GM18499 (cell line): ENCODE results near the gene SOX5.
"Not testable (repeated sequence)": the region's sequence is repeated elsewhere in the genome, so short reads cannot be mapped to it uniquely, and the experiment has no call there.

Source experiments
- ATAC-seq: cut with Tn5 transposase; IDR thresholded peaks from one replicate; pipeline ENCODE4 v1.9.1; 2021; ENCODE audit warnings: moderate number of reproducible peaks; ENCODE audit not compliant: insufficient read depth, unreplicated experiment

SOX5 gene

GRCh38 chr12:23911574-23911973 is 37.9 kb downstream of the SOX5 start:
- ATAC-seq: no peak

DNA sequence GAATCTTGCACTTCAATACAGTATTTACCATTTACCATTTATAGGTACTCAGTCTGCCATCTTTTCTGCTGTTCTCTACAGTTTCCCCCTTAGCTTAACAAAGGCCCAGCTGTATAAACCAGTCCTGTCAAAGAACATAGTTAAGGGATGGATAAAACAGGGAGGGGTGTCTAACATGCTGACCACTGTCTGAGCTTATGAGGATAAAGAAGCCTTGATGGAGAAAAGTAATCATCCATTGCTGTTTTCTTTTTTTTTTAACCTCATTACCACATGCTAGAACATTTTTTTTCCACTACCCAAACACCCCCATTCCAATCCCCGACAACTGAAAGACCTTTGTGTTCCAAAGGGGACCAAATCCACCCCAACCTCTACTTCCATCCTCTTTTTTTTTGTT is 39.9 kb downstream of the SOX5 start:
- no peak for ATAC-seq

DNA sequence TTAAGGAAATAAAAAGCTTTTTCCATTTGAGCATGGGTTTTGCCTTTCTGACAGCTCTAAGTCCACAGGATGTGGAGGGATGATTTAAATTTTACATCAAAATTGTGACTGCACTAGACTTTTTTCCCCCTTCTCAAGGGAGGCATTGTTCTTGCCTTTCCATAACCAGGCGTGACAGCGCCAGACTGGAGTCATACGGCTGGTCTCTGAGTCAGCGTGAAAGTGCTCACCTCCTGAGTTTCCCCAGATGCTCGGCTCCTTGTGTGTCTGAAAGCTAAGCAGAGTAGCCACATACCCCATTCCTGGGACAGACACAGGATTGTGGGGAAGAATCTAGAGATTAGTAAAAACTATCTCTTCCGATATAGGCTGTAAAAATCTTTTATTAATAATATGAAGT is 43.1 kb downstream of the SOX5 start:
- ATAC-seq: no peak

DNA sequence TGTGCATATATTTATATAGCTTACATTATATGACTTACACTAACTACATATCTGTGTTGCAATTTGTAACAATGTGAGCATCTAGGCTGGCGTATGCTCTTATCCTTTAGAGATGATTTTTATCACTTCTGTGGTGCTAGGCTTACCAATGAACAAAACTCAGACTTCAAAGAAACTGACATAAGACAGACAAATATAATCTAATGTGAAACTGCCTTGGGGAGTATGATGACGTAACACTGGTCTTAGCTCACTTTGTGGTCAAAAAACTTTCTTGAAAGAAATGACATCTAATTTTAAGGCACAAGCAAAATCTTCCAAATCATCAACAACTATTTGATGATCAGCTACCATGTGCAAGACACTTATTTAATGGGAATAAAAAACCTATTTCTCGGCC is 50.0 kb downstream of the SOX5 start:
- no peak for ATAC-seq

DNA sequence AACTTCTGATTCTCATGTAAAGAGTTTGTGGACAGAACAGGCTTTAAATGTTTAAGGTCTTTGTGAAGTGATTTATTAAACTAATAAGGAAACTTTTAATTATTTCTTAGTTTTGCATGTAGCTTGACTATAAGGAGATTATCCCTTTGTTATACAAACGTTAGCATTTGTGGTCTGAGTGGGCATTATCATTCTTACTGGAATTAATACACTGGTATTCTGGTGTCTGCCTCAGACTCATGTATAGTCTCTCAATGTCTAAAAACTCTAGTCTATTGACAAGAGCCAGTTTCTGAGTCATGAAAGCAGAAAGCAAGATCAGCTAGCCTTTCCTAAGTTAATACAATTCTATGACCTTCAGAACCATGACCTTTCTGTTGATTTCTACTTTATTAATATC is 51.3 kb downstream of the SOX5 start:
- ATAC-seq: no peak

DNA sequence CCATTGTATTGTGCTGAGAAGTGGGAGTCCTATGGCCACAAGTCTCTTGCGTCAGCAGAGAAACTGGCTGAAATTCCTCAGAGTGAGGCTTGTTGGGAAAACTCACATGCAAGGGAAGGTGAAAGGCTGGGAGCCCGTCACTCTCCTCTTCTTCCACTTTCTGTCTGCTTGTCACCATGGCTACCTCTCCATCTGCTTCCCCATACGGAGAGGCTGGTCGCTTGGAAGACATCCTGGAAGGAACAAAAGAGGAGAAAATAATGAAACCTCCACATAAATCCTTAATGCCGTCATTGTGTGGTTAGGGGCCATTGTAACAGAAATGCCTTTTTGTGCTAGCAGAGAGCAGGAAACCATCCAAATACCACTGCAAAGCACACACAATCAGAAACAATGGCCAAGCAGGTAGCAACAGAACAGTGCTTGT is 53.7 kb downstream of the SOX5 start:
- ATAC-seq: no peak

- no peak for ATAC-seq
Measured at GRCh38 chr12:23893611-23894010, 55.9 kb downstream of the SOX5 start.

DNA sequence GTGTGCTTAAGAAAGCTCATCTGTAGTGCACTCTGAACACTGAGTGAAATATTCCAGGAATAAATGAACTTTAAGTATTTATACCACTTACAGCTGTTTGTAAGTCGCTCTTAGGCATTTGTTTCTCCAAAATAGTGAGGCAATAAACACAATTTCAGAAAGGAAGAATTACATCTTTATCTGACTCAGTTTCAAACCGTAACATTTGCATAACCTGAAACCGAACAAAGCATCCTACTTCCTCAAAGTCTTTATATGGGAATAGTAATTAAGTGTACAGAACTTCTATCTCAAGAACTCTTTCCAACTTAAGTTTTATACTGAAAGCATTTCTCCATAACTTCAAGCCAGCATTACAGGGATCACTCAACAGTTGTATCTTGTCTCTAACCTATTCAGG is 58.4 kb downstream of the SOX5 start:
- ATAC-seq: no peak

GRCh38 chr12:23889069-23889440 is 60.4 kb downstream of the SOX5 start:
- ATAC-seq: no peak

DNA sequence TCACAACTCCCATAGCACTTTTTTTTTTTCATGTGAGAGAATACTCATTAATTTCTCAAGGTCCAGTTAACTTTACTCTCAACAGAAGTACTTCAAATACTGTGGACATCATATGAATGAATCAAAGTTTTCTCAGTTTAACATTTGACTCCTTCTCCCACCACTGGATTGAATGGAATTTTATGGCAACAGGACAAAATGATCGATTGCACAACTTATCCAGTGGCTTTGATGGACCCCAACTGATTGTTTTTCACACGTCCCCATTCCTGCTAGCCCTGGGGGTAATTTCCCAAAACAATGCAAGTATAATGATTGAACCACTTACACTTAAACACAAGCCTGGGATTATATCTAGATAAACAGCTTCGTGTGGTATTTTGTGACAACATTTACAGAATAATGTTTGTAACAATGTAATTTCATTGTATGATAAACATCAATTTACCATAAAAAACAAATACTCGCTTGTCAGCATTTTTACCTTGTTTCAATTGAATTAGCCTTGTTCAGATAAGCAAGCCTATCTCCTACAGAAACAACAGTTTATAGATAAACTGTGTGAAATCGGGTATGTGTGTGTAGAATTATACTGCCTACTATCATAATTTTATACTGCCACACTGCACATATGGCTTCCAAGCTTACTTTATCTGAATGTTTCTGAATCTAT is 60.9 kb downstream of the SOX5 start:
- no peak for ATAC-seq

DNA sequence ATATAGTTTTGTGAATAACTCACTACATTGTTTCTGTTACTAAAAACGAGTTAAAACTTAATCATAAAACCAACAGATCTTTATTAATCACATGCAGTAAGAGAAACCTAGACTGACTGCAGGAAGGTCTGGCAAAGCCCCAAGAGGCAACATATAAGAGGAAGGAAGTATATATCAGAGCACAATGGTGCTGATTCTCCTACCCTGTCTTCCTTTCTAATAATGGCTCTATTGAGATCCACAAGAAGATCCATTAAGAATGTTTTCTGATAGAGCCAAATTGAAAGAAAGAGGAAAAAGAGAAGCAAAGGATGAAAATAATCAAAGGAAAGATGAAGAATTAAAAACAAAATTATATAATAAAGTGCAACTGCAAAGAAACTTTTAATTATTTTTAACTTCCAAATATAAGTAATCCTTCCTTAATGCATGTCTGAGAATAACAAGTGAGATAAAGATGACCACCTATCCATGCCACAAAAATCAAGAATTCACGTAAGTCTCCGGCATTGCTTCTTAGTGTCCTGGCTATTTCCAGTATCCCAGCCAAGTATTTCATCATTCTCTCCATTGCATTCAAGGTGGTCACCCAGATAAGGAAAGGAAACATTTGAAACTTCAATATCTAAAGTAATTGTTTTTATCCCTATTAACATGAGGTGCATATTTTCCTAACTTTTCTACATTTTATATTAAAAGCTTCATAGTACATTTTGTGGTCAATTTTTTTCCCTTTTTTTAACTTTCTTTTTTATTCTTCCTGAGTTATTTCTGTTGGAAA is 62.2 kb downstream of the SOX5 start:
- ATAC-seq: no peak

DNA sequence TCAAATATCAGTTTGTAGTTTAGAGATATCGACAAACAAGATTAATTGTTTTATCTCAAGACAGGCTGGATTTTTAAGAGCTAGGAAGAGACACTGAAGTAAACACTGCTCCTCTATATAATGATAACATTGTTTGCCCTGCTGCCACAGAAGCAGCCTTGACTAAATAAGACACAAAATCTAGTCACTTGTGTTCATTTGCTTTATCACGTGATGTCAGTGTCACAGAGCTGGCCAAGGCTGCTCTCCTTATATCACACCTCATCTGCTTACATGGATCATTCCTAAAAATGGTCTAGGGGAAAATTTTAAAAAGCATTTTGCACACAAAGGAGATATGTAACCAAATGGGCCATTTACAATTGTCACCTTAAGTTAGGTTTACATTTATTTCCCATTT is 64.1 kb downstream of the SOX5 start:
- no peak for ATAC-seq

DNA sequence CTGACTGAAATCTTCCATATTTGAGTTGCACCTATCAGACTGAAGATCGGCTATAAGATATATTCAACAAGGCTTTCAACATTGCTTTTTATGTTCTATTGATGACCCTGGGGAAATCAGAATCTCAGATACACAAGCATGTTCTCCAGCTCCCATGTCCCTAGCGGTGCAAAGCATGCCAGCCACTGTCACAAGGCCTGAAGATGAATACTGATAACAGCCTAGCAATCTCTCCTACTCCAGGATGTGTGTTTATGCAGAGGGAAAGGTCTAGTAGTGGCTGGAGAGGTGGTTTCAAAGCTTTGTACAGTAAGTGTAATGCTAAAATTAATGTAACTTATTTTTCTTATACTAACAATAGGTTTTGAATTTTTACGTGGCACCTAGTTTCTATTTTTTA is 64.6 kb downstream of the SOX5 start:
- ATAC-seq: no peak

DNA sequence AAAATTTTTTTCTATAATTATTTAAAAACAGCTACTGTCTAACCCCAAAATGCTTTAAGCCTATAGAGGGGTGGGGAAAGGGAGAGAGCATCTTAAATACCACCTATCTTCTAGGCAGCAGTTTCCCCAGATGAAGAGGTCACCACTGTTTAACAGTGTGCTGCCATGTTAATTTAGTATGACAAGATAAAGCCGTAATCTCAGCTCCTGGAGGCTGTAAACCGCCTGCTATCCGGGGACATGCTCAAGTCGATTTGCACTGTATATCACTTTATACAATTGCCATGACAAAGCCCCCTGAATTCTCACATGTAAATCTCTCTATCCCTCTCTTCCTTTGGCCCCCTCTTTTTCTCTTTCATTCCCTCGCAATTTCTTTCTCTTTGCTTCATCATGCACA is 68.5 kb downstream of the SOX5 start:
- no peak for ATAC-seq

- ATAC-seq: not testable (repeated sequence)
Measured at GRCh38 chr12:23876618-23877017, 72.9 kb downstream of the SOX5 start.

- ATAC-seq: no peak
Measured at GRCh38 chr12:23867794-23868193, 81.7 kb downstream of the SOX5 start.

- no peak for ATAC-seq
Measured at GRCh38 chr12:23862701-23863100, 86.8 kb downstream of the SOX5 start.

- no peak for ATAC-seq
Measured at GRCh38 chr12:23860019-23860418, 89.5 kb downstream of the SOX5 start.

GRCh38 chr12:23857178-23857577 is 92.3 kb downstream of the SOX5 start:
- ATAC-seq: no peak

GRCh38 chr12:23855813-23856212 is 93.7 kb downstream of the SOX5 start:
- ATAC-seq: no peak

GRCh38 chr12:23854598-23854997 is 94.9 kb downstream of the SOX5 start:
- ATAC-seq: no peak

DNA sequence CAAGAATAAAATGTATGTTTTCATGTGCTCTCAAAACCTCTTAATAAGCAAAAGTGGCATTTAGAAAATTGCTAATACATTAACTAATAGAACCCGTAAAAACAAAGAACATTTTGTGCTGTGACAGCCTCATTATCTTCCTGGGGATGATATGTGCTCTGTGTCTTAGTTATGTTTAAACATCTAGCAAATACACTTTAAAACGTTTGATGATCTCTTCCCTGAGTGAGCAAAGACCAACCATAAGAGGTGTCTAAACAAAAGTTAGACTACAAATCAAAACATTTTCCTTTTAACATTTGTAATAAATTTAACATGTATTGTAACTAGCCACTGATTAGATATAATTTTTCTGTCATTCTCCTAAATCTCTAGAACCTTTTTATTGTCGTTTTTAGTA is 95.8 kb downstream of the SOX5 start:
- no peak for ATAC-seq
